HUDEP-2 (cell line): Measurements from ENCODE around the gene CLEC2B.

Experiments used
- DNase-seq, 76 experiments: peaks; one replicate each; lab custom pipeline; 2025; ENCODE audit not compliant: unreplicated experiment in 76 of 76; lab: John Stamatoyannopoulos, UW

The CLEC2B gene

GRCh38 chr12:9870286-9870866 lies 1.2 kb upstream of the CLEC2B start:
- DNase-seq, result no peak

DNA sequence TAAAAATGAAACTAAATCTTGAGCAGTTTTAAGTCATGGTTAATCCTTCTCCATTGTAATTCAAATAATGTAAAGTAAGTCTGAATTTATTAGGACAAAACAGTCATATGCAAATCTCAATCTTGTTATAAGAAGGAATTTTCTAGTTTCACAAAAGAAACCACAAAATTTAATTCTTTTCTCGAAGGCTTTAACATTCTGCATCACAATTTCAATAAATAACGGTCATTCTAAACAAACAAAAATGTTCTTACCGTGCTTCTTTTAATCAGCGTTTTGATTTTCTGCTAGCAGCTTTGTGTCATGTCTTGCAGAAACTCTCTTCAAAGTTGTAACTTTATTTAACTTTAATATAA lies 225 bp downstream of the CLEC2B start:
- DNase-seq, result no peak

DNA sequence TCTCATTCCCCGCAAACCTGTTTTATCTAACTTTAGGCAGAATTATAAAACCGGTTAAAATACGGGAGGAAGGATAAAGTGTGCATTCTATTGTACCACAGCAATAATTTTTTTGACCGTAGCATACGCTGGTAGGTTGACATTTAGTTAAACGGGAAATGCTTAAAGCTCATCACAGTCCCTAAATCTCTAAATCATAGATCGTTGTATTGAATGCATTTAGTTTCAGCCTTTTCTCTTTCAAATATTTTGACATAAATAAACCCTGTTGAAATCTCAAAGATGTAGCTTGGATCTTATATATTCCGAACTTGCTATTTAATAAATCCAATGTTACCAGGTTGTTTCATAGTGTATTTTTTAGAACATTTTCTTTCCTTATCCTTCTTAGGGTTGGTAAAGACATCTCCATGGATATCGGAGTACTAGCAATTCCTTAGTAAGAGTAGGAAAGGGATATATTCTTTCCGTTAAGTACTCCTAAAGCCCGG lies 798 bp downstream of the CLEC2B start:
- DNase-seq, result no peak

DNA sequence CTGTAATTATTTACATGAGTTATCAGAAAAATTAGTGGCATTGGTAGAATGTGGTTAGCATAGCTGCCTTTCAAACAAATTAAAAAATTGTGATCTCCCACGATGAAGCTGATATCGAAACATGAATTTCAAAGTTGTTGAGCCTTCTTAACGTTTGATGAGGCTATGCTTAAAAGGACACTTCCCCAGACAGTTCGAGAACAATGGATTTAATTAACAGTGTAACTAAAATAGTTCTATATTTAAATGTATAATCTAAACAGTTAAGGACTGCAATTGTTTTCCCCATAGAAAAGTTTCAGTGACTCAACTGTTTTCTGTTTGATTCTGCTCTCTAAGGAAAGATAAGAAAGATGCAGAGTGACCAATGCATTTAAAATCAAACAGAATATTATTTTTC lies 1.6 kb downstream of the CLEC2B start:
- no peak for DNase-seq

- no peak for DNase-seq
Measured at GRCh38 chr12:9866860-9867269, 2.3 kb downstream of the CLEC2B start.

GRCh38 chr12:9864913-9865675 lies 4.1 kb downstream of the CLEC2B start:
- DNase-seq, result no peak

- no peak for DNase-seq
Measured at GRCh38 chr12:9858135-9858534, 11.0 kb downstream of the CLEC2B start.

- DNase-seq, result no peak
Measured at GRCh38 chr12:9856894-9857293, 12.3 kb downstream of the CLEC2B start.

GRCh38 chr12:9856151-9856550 lies 13.0 kb downstream of the CLEC2B start:
- DNase-seq, result no peak

GRCh38 chr12:9851927-9852326 lies 17.2 kb downstream of the CLEC2B start:
- DNase-seq, result no peak

DNA sequence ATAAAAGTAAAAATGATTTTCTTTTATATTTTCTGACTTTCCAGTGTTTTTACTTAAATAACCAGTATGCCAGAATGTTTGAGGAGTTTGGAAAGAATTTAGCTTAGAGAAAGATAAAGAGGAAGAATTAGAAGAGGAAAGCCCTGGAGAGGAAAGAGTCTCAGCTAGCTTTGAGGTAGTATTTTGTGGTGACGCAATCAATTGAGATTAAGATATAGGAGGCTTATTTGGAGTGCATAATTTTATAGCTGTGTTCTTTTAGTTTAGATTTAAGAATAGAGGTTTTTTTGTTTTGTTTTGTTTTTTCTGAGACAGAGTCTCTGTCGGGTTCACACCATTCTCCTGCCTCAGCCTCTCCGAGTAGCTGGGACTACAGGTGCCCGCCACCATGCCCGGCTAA lies 18.1 kb downstream of the CLEC2B start:
- no peak for DNase-seq

DNA sequence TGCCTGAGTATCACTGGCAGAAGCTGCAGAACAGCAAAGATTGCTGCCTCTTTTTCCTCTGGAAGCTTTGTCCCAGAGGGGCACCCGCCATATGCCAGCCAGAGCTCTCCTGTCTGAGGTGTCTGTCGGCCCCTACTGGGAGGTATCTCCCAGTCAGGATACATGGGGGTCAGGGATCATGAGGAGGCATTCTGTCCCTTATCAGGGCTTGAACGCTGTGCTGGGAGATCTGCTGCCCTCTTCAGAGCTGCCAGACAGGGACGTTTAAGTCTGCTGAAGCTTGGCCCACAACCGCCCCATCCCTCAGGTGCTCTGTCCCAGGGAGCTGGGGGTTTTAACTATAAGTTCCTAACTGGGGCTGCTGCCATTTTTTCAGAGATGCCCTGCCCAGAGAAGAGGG lies 20.3 kb downstream of the CLEC2B start:
- no peak for DNase-seq

DNA sequence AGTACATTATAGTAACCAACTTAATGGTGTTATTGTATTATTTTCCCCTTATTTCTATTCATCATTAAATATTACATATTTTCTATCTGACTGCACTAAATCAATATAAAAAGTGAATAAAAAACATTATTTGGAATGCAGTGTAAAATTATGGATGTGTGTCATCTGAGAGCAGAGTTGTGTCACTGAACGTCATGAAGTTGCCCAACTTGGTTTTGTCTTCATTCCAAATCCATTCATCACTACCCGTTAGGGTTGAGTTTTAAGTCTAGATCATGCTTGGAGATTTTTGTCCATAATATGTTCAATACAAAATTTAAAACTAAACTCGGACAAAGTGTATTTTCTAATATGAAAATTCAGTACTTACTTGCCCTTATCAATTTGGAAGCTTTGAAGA lies 25.7 kb downstream of the CLEC2B start:
- DNase-seq, result no peak

- DNase-seq, result no peak
Measured at GRCh38 chr12:9831720-9832119, 37.4 kb downstream of the CLEC2B start.

DNA sequence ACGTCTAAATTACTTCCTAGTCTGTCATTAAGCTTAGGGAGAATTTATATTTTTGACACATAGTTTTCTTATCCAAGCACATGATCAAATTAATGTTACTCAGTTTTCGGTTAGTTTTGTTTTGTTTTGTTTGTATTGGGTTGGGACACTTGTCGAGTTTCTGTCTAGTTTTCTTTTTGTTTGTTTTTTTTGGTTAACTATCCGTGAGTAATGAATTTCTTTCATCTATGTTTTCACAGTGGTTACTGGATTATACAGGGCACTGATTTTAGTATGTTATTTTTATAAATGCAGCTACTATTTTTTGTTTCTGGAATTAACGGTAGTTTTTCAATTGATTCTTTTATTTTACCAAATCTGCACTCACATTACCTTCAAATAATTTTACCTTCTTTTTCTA lies 39.2 kb downstream of the CLEC2B start:
- no peak for DNase-seq

DNA sequence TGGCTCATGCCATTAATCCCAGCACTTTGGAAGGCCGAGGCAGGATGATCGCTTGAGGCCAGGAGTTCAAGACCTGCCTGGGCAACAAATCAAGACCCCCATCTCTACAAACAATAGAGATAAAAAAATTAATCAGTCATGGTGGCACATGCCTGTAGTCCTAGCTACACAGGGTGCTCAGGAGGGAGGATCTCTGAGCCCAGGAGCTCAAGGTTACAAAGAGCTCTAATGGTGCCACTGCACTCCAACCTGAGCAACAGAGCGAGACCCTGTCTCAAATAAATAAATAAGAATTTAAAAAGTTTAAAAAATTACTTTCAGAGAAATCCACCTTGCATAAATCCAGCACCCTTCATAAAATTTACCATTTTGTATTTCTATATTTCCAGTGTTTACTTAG lies 39.7 kb downstream of the CLEC2B start:
- no peak for DNase-seq

DNA sequence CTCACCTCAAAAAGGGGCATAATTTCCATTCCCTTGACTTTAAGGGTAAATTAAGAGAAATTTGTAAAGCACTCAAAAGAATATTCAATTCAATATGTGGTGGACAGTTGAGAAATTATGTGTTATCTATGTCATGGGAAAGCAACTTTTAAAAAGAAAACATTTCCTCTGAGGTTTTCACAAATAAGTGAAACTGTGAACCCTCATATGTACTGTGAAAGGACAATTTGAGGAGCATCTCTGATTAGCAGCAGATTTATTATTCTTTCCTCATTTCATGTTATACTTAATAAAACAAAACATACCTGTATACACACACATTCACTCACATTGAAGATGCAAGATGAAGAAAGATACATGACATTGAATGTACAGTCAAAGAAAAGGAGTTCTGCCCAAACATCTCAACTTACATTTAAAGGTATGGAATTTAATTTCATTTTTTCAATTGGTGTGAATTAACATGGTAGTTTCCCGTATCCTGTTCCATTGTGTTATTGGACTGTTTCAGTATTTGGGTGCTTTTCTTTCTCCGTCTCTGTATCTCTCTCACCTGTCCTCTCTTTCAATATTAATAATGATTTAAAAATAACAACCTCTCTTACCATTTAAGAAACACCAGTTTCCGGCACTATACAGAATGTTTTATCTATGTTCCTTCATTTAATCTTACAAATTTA lies 41.8 kb downstream of the CLEC2B start, which contains the start of gene KLRF1:
Gene KLRF1, plus strand, starts transcription at position 273 of the 680 bp plus-strand sequence. Its CDS starts 64 bp downstream, at position 337.
- no peak for DNase-seq

DNA sequence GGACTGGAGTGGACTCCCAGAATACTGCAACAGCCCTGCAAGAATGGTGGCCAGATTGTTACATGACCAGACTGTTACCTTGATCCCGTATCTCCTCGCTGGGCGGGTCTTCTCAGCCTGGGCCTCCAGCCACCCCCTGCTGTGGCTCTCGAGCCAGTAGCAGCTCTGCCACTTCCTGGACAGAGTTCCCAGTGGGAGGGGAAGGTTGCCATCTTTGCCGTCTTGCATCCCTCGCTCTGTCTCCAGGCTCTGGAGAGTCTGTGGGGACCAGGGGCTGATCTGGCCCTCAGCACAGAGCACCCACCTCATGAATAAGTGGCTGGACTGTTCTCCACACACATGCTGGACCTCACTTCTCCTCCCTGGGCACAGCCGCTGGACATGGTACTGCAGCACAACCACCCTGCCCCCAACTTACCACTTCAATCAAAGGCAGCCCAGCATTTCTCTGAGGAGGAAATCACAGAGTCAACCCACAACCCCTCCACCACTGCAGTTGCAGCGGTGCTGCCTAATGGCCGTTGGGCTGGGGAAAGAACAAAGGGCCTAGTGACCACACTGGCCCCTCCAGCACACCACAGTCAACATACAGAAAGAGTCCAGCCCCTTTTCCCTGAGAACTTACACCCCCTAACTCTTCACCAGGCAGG lies 48.7 kb downstream of the CLEC2B start:
- no peak for DNase-seq

- DNase-seq, result peak in 62 of 76 experiments; percentile 3 to 76 (median 42)
Measured at GRCh38 chr12:9813821-9814798, 55.0 kb downstream of the CLEC2B start.

DNA sequence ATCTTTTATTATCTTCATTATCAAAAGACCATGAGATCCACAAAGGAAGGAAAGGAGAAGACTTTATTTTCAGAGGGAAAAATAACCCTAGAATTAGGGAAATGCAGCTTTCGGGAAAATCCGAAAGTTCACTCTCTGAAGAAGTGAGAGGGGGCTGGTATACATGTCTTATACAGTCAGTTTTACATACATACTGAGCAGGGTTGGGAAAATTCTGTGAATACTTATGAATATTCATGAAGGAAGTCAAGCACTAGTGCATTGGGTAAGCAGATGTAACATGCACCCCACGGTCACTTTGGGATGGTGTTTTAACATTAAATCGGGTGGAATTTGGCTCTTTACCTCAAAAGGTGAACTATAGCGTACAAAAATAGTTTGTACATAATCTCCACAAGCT lies 57.5 kb downstream of the CLEC2B start:
- DNase-seq, result no peak
